WTC11 (cell line): Measurements from ENCODE around the gene GRAMD1A.
"Not testable (repeated sequence)": the region's sequence is repeated elsewhere in the genome, so short reads cannot be mapped to it uniquely, and the experiment has no call there.

Experiments
- CTCF ChIP-seq: fragments of 200-600 bp; IDR thresholded peaks from 2 replicates; pipeline ENCODE4 v1.8.0; 2022; ENCODE audit warnings: antibody characterized with exemption
- MYBL2 ChIP-seq: sonication (generic); formaldehyde crosslinking; IDR thresholded peaks from 2 replicates; pipeline ENCODE4 v1.8.1; 2023; ENCODE audit warnings: mild to moderate bottlenecking, moderate library complexity, missing genetic modification reagents
- NFE2L1 ChIP-seq: sonication (generic); formaldehyde crosslinking; IDR thresholded peaks from 2 replicates; pipeline ENCODE4 v1.8.1; 2023; ENCODE audit warnings: missing genetic modification reagents
- PRRX2 ChIP-seq: fragments of 250-450 bp; sonication (Bioruptor Pico); IDR thresholded peaks from 2 replicates; pipeline ENCODE4 v1.8.0; 2021; ENCODE audit warnings: mild to moderate bottlenecking
- TP53 ChIP-seq: sonication (generic); formaldehyde crosslinking; IDR thresholded peaks from 2 replicates; pipeline ENCODE4 v1.8.1; 2023; ENCODE audit warnings: mild to moderate bottlenecking, missing genetic modification reagents
- TF ChIP-seq, protein P1 (sequence below): sonication (generic); formaldehyde crosslinking; IDR thresholded peaks from 2 replicates; pipeline ENCODE4 v1.8.0; 2022; ENCODE audit warnings: mild to moderate bottlenecking, missing genetic modification reagents

DNA sequence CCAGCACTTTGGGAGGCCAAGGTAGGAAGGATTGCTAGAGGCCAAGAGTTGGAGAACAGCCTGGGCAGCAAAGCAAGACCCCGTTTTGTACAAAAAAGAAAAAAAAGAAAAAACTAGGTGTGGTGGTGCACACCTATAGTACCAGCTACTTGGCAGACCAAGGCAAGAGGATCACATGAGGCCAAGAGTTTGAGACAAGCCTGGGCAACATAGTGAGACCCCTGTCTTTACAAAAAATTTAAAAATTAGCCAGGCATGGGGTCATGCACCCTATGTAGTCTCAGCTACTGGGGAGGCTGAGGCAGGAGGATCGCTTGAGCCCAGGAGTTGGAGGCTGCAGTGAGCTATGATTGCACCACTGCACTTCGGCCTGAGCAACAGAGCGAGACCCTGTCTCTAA, 14.7 kb downstream of the GRAMD1A start:
- TF ChIP-seq PRRX2 (CRISPR knock-in tag); NFE2L1 (CRISPR knock-in tag); TP53 (CRISPR knock-in tag); CTCF; MYBL2: not testable (repeated sequence)
- TF ChIP-seq, protein P1, sequence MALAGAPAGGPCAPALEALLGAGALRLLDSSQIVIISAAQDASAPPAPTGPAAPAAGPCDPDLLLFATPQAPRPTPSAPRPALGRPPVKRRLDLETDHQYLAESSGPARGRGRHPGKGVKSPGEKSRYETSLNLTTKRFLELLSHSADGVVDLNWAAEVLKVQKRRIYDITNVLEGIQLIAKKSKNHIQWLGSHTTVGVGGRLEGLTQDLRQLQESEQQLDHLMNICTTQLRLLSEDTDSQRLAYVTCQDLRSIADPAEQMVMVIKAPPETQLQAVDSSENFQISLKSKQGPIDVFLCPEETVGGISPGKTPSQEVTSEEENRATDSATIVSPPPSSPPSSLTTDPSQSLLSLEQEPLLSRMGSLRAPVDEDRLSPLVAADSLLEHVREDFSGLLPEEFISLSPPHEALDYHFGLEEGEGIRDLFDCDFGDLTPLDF = not testable (repeated sequence)
